GM10266 (cell line): ENCODE measurements around the gene TFF3.

Experiments
- DNase-seq: peaks from one replicate; pipeline ENCODE4 v3.0.0; 2012; ENCODE audit errors: extremely low spot score
- TF ChIP-seq, protein P1 (sequence below): IDR thresholded peaks from 2 replicates; pipeline ENCODE4 v1.5.1; 2012; ENCODE audit warnings: mild to moderate bottlenecking, low read depth; ENCODE audit not compliant: control insufficient read depth, insufficient read depth; ENCODE audit errors: missing control alignments

TFF3 gene

GRCh38 chr21:42351626-42352440, 36.6 kb upstream of the TFF3 start:
- TF ChIP-seq, protein P1, sequence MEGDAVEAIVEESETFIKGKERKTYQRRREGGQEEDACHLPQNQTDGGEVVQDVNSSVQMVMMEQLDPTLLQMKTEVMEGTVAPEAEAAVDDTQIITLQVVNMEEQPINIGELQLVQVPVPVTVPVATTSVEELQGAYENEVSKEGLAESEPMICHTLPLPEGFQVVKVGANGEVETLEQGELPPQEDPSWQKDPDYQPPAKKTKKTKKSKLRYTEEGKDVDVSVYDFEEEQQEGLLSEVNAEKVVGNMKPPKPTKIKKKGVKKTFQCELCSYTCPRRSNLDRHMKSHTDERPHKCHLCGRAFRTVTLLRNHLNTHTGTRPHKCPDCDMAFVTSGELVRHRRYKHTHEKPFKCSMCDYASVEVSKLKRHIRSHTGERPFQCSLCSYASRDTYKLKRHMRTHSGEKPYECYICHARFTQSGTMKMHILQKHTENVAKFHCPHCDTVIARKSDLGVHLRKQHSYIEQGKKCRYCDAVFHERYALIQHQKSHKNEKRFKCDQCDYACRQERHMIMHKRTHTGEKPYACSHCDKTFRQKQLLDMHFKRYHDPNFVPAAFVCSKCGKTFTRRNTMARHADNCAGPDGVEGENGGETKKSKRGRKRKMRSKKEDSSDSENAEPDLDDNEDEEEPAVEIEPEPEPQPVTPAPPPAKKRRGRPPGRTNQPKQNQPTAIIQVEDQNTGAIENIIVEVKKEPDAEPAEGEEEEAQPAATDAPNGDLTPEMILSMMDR: no peak
- DNase-seq: no peak

- TF ChIP-seq, protein P1: no peak
- DNase-seq: no peak
Observed at GRCh38 chr21:42350927-42351426, 35.8 kb upstream of the TFF3 start, which contains the start of gene TFF2. Gene TFF2, minus strand, starts transcription at chr21:42350994. Its CDS starts 37 bp downstream, at chr21:42350957.

DNA sequence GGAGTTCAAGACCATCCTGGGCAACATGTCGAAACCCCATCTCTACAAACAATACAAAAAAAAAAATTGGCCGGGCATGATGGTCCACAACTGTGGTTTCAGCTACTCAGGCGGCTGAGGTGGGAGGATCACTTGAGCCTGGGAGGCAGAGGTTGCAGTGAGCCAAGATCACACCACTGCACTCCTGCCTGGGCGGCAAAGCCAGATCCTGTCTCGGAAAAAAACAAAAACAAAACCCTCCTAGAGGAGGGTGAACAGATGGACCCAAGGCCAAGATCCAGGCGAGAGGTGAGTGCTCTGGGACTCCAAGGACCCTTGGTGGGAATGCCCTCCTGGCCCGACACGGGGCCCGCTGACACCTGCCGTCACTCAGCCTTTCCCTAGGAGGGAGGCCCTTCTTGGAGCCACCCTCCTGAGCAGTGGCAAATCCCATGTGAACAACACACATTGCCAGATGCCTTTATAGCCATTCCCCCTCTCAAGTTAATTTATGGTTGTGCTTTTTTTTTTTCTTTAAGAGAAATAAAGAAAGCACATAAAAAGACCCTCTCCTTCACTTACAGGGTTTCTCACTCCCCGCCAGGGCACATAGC, 35.2 kb upstream of the TFF3 start:
- DNase-seq: no peak
- TF ChIP-seq, protein P1: no peak

DNA sequence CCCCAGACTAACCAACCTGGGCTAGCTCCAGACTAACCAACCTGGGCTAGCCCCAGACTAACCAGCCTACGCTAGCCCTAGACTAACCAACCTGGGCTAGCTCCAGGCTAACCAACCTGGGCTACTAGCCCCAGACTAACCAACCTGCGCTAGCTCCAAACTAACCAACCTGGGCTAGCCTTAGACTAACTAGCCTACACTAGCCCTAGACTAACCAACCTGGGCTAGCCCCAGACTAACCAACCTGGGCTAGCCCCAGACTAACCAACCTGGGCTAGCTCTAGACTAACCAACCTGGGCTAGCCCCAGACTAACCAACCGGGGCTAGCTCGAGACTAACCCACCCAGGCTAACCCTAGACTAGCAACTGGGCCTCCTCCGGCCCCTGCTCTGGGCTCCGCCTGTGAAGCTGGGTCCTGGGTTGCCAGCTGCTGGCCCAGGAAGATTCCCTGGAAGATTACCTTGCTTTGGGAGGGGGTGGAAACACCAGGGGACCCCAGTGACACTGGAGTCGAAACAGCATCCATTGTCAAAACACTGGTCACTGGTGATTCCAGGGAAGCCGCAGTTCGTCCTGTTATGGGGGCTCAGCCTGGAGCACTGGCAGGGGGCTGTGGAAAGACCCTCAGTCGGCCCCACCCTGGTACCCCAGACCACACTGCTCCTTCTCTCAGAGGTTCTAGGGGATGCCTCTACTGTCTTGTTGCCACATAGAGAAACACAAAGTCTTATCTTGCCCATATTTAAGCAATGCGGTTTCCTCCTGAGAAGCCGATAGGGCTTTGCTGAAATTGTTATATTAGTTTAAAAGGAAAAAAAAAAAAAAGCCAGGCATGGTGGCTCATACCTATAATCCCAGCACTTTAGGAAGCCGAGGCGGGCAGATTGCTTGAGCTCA, 34.5 kb upstream of the TFF3 start:
- DNase-seq: no peak
- TF ChIP-seq, protein P1: no peak

- no peak for DNase-seq
- TF ChIP-seq, protein P1: no peak
Observed at GRCh38 chr21:42348762-42349161, 33.6 kb upstream of the TFF3 start.

- DNase-seq: no peak
- TF ChIP-seq, protein P1: no peak
Observed at GRCh38 chr21:42347601-42348327, 32.6 kb upstream of the TFF3 start.
